ENCODE measurements around the gene ITGB5. TPM values are rescaled to one million over a fixed set of nuclear protein-coding genes. Genes with fewer than 3 reads are reported as not detected.

ITGB5 gene
- total RNA-seq, 1 donor from 2014 or later, result not detected

DNA sequence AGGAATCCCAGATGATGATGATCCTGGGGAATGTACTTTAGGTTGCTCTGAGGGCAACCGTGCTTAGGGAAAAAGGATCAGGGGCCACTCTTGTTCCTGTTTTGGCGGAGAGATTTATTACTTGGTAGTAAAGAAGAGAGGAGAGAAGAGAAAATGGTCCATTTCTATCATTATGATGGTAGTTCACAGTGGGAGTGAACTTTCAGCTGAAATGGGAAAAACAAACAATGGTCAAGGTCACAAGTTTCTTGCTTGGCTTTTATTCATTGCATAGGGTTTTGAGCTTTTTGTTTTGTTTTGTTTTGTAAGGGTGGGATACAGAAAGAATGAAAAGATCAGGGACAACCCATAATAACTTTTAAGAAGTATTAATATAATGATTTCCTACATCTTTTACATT, 164.6 kb downstream of the ITGB5 start:
- Mint-ChIP-seq H3K4me1 (no peaks in the 10 kb centered on the region), H3K4me3 (no peak overlapping the region), H3K27ac (no peak overlapping the region), H3K36me3 (ENCODE audit: low read depth) (no peaks in the 10 kb centered on the region), H3K9me3 (no peaks in the 10 kb centered on the region), H3K27me3 (peaks cover 53% of the 10 kb centered on the region)
- DNase-seq (no peak), ATAC-seq (ENCODE audit: low read depth) (no peak)
- TF ChIP-seq CTCF (IDR thresholded peaks at IDR 0.05), result no peak
- POLR2A ChIA-PET, result no interaction called here
- intact Hi-C loops (cut with micrococcal nuclease), result no loop called here
- CTCF ChIA-PET, result no interaction called here

GRCh38 chr3:124714223-124714853, 172.8 kb downstream of the ITGB5 start:
- POLR2A ChIA-PET, result no interaction called here
- DNase-seq (no peak), ATAC-seq (ENCODE audit: low read depth) (no peak)
- H3K27ac Mint-ChIP-seq, result no peak overlapping the region
- no peak for TF ChIP-seq CTCF (IDR thresholded peaks at IDR 0.05)
- H3K36me3 Mint-ChIP-seq (ENCODE audit: low read depth), result no peaks in the 10 kb centered on the region
- H3K27me3 Mint-ChIP-seq, result peaks cover 20% of the 10 kb centered on the region
- H3K4me3 Mint-ChIP-seq, result no peak overlapping the region
- no peaks in the 10 kb centered on the region for H3K9me3 Mint-ChIP-seq
- CTCF ChIA-PET, result no interaction called here
- intact Hi-C loops (cut with micrococcal nuclease), result no loop called here
- no peaks in the 10 kb centered on the region for H3K4me1 Mint-ChIP-seq

Other genes with a start within 250 kb of the ITGB5 start
- gene UMPS, start 156.9 kb downstream of the ITGB5 start, total RNA-seq, result 27.1 and 31.6 TPM in 2 replicates
- not detected in 2 replicates for gene MUC13, start 47.4 kb upstream of the ITGB5 start, total RNA-seq
- 6.1 and 7.2 TPM in 2 replicates for gene HEG1, start 168.6 kb upstream of the ITGB5 start, total RNA-seq